Skeletal muscle tissue (tissue), 4 donors: Measurements from ENCODE around the gene MAPRE3. TPM values are rescaled to one million over a fixed set of nuclear protein-coding genes. Genes with fewer than 3 reads are reported as not detected.

Source experiments
- H3K27ac ChIP-seq: one replicate; pipeline ENCODE4 v1.7.0; 2013; ENCODE audit warnings: mild to moderate bottlenecking, low read depth, low read length, inconsistent platforms
- H3K27me3 ChIP-seq, 3 donors: one replicate each; pipeline ENCODE4 v1.7.0; 2013; ENCODE audit warnings: low read length in 3 of 3; ENCODE audit not compliant: control insufficient read depth in 3 of 3, insufficient read depth in 3 of 3
- H3K36me3 ChIP-seq, 3 donors: one replicate each; pipeline ENCODE4 v1.7.0; 2013; ENCODE audit warnings: low read length in 3 of 3; ENCODE audit not compliant: control insufficient read depth in 3 of 3, insufficient read depth in 3 of 3
- H3K4me1 ChIP-seq, 3 donors: one replicate each; pipeline ENCODE4 v1.7.0; 2013; ENCODE audit warnings: low read length in 3 of 3, mild to moderate bottlenecking in 3 of 3; ENCODE audit not compliant: control insufficient read depth in 3 of 3, insufficient read depth in 3 of 3
- H3K4me3 ChIP-seq, 3 donors: one replicate each; pipeline ENCODE4 v1.7.0; 2013; ENCODE audit warnings: low read length in 3 of 3
- H3K9ac ChIP-seq, 3 donors: one replicate each; pipeline ENCODE4 v1.7.0; 2013; ENCODE audit warnings: low read length in 3 of 3, mild to moderate bottlenecking in 3 of 3, moderate library complexity in 2 of 3, low read depth in 1 of 3
- H3K9me3 ChIP-seq, 3 donors: one replicate each; pipeline ENCODE4 v1.7.0; 2013; ENCODE audit warnings: low read length in 3 of 3; ENCODE audit not compliant: control insufficient read depth in 3 of 3
- total RNA-seq: library from RNA; depleted of rRNA; stranded (reverse); fragments of >200 nt; gene quantifications from one replicate; pipeline ENCODE4 v1.2.3, GENCODE V29; 2014
- donor health status: Osteomylitis.

MAPRE3 gene
- total RNA-seq, 1 donor from 2014 or later = 3.7 TPM

DNA sequence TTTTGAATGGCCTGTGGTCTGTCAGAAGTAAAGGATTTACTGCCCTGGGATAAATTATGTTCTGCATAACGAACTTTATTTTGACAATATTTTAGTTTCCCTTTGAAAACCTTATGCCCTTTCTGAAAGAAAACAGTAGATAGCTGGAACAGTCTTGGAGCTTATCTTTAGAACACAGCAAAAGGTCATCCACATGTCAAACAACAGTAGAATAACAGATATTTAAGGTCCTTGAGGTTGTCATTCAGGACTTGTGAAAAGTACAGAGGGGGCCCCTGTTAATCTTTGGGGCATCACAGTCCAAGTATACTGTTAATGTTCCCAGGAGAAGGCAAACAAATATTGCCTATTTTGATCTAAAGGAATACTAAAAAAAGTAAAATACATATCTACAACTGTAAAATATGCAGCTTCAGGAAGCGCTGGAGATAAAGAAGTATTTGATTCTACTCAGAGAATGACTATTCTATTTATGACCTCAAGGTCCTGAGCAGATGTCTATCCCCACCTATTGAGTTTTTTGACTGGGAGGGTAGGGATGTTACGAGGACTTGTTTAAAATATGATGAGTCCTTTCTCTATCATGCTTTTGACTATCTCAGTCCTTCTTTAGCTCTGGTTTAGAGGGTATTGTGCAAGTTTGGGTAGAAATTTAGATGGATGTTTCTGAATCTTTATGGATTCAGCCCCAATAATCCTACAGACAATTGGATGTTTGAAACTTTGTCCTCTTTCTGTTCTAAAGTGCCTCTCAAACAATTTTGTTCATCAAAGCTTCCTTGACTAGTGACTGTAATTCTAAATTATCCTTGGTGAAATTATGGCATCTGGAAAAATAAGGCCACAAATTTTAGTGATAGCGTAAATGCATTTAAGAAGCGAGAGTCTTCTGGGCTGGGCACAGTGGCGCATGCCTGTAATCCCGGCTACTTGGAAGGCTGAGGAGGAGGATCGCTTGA, 37.3 kb downstream of the MAPRE3 start:
- H3K27ac ChIP-seq = no peak overlapping the region
- H3K27me3 ChIP-seq = no peaks in the 10 kb centered on the region
- no peak overlapping the region for H3K9ac ChIP-seq
- peaks cover 0 to 3% (median 0%) of the 10 kb centered on the region in 3 donors for H3K36me3 ChIP-seq
- H3K4me3 ChIP-seq = no peak overlapping the region
- no peaks in the 10 kb centered on the region for H3K9me3 ChIP-seq
- H3K4me1 ChIP-seq = peaks cover 6 to 31% (median 7%) of the 10 kb centered on the region in 3 donors

- Histone ChIP-seq H3K27me3 (no peaks in the 10 kb centered on the region), H3K9me3 (no peaks in the 10 kb centered on the region), H3K36me3 (no peaks in the 10 kb centered on the region), H3K4me1 (peaks cover 9 to 37% (median 15%) of the 10 kb centered on the region in 3 donors), H3K4me3 (no peak overlapping the region), H3K9ac (no peak overlapping the region), H3K27ac (no peak overlapping the region)
Measured at GRCh38 chr2:27008678-27009077, 38.2 kb downstream of the MAPRE3 start.

- peaks cover 11 to 37% (median 18%) of the 10 kb centered on the region in 3 donors for H3K4me1 ChIP-seq
- no peaks in the 10 kb centered on the region for H3K36me3 ChIP-seq
Measured at GRCh38 chr2:27009083-27009482, 38.6 kb downstream of the MAPRE3 start.

DNA sequence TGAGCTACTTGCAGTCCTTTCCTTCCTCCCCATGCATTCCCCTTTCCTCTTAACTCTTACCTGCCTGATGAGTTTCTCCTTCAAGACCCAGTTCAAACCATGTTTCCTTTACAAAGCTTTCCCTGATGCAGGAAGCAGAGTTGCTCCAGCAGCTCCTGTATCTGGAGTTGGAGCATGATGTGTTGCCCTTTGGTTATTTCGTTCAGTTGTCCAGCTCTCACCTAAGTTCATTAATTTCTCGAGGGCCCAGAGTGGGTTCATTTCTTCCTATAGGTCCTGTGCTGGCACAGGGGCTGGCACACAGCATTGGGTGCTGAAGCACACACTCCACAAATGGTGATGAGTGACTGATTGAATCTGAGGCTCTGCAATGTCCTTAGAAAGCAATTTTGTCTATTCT, 39.3 kb downstream of the MAPRE3 start:
- Histone ChIP-seq H3K27ac (no peak overlapping the region), H3K4me3 (no peak overlapping the region), H3K9me3 (no peaks in the 10 kb centered on the region), H3K36me3 (no peaks in the 10 kb centered on the region), H3K27me3 (no peaks in the 10 kb centered on the region), H3K9ac (no peak overlapping the region), H3K4me1 (peaks cover 17 to 43% (median 25%) of the 10 kb centered on the region in 3 donors)

More at GRCh38 chr2:27009083-27009482, 38.6 kb downstream of the MAPRE3 start:
- no peaks in the 10 kb centered on the region for H3K27me3 ChIP-seq
- no peak overlapping the region for H3K9ac ChIP-seq
- no peak overlapping the region for H3K4me3 ChIP-seq
- H3K9me3 ChIP-seq = no peaks in the 10 kb centered on the region
- H3K27ac ChIP-seq = no peak overlapping the region

DNA sequence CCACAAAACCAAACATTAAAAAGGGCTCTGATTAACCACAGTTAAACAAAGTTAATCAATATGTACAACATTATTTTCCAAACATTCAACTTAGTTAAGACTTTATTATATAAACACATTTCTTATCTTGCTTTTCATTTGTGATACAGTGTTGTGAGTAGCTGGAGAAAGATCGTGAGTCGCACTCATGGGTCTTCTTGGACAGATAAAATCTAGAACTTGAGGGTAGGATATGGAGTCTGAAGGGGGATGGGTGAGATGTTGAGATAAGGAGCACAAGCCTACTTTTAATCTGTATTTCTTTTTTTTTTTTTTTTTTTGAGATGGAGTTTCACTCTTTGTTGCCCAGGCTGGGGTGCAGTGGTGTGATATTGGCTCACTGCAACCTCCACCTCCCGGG, 39.7 kb downstream of the MAPRE3 start:
- Histone ChIP-seq H3K4me3 (no peak overlapping the region), H3K9ac (no peak overlapping the region), H3K36me3 (no peaks in the 10 kb centered on the region), H3K9me3 (no peaks in the 10 kb centered on the region), H3K4me1 (peaks cover 21 to 47% (median 29%) of the 10 kb centered on the region in 3 donors), H3K27ac (no peak overlapping the region), H3K27me3 (no peaks in the 10 kb centered on the region)

DNA sequence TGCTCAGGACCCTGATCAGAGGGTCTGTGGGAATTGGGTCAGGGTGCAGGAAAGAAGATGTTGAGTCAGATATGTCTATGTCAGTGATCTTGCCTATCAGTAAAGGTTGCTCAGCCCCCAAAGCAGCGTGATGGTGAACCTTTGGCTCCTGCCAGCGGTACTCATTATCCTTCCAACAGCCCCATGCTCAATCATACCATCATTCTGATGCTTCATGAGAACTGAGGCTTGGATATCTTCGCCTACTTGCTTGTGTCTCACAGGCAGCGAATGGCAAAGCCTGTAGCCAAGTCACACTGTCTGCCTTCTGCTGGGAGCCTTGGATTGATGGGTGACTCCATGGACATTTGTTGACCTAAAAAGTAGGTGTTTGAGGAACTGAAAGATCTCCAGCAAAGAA, 43.3 kb downstream of the MAPRE3 start:
- H3K36me3 ChIP-seq = no peaks in the 10 kb centered on the region
- H3K27ac ChIP-seq = peak overlapping the region; percentile 30
- H3K4me1 ChIP-seq = peaks cover 43 to 79% (median 60%) of the 10 kb centered on the region in 3 donors
- no peaks in the 10 kb centered on the region for H3K9me3 ChIP-seq
- H3K4me3 ChIP-seq = peak overlapping the region in 1 of 3 donors; percentile 22
- no peak overlapping the region for H3K9ac ChIP-seq
- no peaks in the 10 kb centered on the region for H3K27me3 ChIP-seq

DNA sequence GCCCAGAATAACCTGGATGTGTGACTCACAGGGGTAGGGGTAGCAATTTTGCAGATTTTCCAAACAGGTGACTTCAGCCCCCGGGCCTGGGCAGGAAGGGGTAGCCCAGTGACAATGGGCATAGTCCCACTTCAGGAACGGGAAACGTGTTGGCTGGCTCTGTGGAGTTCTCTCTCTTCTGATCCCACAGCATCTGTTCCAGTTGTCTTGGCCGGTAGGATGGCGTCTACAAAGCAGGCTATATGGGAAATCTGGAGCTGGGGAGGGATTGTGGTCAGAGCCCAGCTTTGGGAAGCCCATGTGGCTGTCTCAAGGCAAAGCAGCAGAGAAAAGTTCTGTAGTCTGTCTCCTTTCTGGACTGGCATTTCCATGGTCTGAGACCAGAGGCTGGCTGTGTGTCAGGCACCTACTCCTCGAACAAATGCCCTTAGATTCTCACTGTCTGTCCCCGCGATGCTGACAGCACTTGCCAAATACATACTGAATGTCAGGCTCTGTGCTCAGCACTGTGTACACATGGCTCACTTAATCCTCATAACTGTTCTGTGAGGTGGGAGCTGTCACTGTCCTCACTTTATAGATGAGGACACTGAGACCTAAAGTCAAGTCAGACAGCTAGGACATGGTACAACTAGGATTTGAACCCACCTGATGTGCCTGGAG, 44.5 kb downstream of the MAPRE3 start:
- Histone ChIP-seq H3K9me3 (no peaks in the 10 kb centered on the region), H3K9ac (peak overlapping the region in 1 of 3 donors; percentile 3), H3K36me3 (no peaks in the 10 kb centered on the region), H3K4me1 (peaks cover 51 to 82% (median 65%) of the 10 kb centered on the region in 3 donors), H3K27ac (peak overlapping the region; percentile 62), H3K27me3 (no peaks in the 10 kb centered on the region), H3K4me3 (no peak overlapping the region)

DNA sequence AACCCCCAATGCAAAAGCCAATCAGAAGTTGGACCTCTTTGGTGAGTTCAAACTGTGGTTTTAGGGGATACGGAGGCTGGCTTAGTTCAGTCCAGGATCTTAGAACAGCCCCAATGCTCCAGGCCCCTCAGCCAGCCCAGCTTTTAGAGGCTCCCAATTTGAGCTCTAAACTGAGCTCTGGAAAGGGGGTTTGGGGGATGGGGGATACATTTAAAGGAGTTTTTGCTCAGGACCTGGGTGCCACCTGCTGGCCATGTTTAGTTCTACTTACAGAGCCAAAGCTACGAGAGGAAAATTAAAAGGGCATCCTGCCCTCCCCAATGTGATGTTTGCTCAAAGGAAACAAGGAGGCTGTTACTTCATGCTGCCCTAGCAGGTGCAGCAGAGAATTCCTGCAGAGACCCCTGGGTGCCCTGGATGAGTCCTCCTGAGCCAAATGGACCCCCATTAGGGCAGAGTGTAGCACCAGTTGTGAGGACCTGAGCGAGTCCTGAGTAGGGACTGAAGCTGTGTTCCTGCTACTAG, 46.4 kb downstream of the MAPRE3 start:
- no peak overlapping the region for H3K4me3 ChIP-seq
- H3K27ac ChIP-seq = peak overlapping the region; percentile 23
- H3K36me3 ChIP-seq = no peaks in the 10 kb centered on the region
- peaks cover 63 to 92% (median 80%) of the 10 kb centered on the region in 3 donors for H3K4me1 ChIP-seq
- H3K9me3 ChIP-seq = no peaks in the 10 kb centered on the region
- H3K9ac ChIP-seq = peak overlapping the region in 2 of 3 donors; percentile 0 to 38
- H3K27me3 ChIP-seq = no peaks in the 10 kb centered on the region

GRCh38 chr2:27018142-27018541, 47.7 kb downstream of the MAPRE3 start:
- H3K4me3 ChIP-seq = no peak overlapping the region
- H3K27ac ChIP-seq = peak overlapping the region; percentile 62
- H3K9me3 ChIP-seq = no peaks in the 10 kb centered on the region
- H3K4me1 ChIP-seq = peaks cover 60 to 81% (median 76%) of the 10 kb centered on the region in 3 donors
- peak overlapping the region; percentile 14 to 59 (median 51) for H3K9ac ChIP-seq
- H3K27me3 ChIP-seq = no peaks in the 10 kb centered on the region
- peaks cover 10 to 12% (median 11%) of the 10 kb centered on the region in 3 donors for H3K36me3 ChIP-seq
